Amniotic epithelial cell (primary cell): ENCODE results near the gene OTOG.

Source experiments
- DNase-seq: peaks from one replicate; pipeline ENCODE4 v3.0.0-alpha.2; 2010; ENCODE audit warnings: low read depth

The OTOG gene

GRCh38 chr11:17633279-17633986 is 86.4 kb downstream of the OTOG start:
- no peak for DNase-seq

DNA sequence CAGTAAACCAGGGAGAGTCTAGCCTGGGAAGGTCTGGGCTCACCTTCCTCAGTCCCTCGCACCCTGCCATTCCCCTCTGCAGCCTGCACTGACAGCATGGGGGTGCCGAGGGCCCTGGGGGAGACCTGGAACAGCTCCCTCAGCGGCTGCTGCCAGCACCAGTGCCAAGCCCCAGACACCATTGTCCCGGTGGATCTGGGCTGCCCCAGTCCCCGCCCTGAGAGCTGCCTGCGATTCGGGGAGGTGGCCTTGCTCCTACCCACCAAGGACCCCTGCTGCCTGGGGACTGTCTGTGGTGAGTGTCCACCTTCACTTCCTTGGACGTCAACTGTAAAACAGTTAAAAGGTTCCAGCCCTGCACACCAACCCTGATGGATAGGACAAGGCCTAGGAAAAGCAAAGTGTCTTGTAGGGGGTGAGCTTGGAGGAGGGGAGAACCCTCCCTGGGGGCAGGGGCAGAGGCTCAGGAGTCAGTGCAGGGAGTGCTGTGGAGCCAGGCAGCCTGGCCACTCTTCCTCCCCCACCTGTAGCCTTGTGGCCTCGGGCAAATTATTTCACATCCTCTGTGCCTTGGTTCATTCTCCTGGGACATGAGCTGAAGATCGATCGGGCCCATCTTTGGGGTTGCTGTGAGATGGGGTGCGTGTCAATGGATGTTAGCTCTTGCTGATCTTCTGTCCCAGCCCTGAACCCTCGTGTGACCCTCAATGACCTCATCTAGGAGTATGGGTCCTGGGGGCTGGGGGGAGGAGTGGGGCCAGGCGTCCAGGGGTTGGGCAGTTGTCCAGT is 87.1 kb downstream of the OTOG start:
- no peak for DNase-seq

GRCh38 chr11:17634776-17635550 is 87.9 kb downstream of the OTOG start:
- DNase-seq: no peak

DNA sequence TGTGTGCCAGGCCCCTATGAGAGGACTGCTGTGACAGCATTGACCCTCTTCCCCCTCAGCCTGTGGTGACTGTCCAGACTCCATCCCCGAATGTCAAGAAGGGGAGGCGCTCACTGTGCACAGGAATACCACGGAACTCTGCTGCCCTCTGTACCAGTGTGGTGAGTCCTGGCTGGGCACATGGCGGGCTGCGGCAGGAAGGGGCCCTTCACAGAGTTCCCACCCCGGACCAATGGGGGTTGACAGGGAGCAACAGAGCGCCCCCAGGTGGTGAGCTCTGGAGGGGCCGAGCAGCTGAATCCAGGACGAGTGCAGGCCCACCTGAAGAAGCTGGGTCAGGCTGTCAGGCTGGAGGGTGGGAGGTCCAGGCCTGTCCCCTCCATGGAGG is 88.5 kb downstream of the OTOG start:
- DNase-seq: no peak

DNA sequence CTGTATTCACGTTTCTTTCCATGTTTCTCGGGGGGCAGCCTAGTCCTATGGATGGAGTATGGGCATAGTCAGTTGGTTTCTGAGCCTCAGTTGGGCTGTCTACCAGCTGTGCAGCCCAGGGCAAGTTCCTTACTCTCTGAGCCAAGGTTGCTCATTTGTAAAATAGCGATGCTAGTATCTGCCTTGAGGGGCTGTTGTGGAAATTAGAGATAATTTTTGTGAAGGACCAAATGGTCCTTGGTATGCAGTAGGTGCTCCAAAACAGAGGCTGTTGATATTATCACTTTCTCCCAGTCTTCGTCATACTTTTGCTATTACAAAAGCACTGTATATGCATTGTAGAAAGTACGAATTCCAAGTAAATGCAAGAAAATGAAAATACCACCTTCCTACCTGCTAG is 89.7 kb downstream of the OTOG start:
- DNase-seq: no peak

- no peak for DNase-seq
Observed at GRCh38 chr11:17637901-17638300, 90.8 kb downstream of the OTOG start.

- no peak for DNase-seq
Observed at GRCh38 chr11:17638311-17638710, 91.3 kb downstream of the OTOG start.

GRCh38 chr11:17639091-17639490 is 92.0 kb downstream of the OTOG start:
- no peak for DNase-seq

DNA sequence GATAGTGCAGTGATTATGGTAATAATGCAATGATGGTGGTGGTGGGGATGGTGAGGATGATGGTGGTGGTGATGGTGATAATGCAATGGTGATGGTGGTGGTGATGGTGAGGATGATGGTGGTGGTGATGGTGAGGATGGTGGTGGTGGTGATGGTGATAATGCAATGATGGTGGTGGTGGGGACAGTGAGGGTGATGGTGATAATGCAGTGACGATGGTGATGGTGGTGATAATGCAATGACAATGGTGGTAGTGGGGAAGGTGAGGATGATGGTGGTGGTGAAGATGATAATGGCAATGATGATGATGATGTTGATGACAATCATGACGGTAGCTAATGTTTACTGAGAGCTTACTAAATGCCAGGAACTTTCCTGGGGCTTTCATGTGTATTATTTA is 92.7 kb downstream of the OTOG start:
- DNase-seq: no peak

- no peak for DNase-seq
Observed at GRCh38 chr11:17640493-17641164, 93.6 kb downstream of the OTOG start.

- no peak for DNase-seq
Observed at GRCh38 chr11:17641792-17642350, 94.8 kb downstream of the OTOG start.

- no peak for DNase-seq
Observed at GRCh38 chr11:17642370-17642769, 95.3 kb downstream of the OTOG start.

DNA sequence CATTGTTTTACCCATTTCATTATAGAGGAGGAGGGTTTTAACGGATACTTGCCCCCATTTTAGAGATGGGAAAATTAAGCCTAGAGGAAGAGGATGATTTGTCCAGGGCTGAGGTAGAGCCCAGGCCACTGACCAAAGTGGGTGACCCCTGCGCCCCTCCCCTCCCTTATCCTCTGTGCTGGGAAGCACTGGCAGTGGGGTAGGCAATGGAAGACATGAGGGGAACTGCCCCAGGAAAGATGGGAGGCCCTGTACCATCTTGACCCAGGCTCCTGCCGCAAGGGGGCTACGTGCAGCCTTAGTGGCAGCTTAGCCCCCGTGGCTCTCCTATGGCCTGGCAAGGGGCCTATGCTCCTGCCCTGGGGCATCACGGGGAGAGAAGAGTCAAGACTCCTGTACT is 95.9 kb downstream of the OTOG start:
- DNase-seq: no peak

- no peak for DNase-seq
Observed at GRCh38 chr11:17643506-17644405, 96.7 kb downstream of the OTOG start.

- no peak for DNase-seq
Observed at GRCh38 chr11:17645190-17645970, 98.3 kb downstream of the OTOG start.

DNA sequence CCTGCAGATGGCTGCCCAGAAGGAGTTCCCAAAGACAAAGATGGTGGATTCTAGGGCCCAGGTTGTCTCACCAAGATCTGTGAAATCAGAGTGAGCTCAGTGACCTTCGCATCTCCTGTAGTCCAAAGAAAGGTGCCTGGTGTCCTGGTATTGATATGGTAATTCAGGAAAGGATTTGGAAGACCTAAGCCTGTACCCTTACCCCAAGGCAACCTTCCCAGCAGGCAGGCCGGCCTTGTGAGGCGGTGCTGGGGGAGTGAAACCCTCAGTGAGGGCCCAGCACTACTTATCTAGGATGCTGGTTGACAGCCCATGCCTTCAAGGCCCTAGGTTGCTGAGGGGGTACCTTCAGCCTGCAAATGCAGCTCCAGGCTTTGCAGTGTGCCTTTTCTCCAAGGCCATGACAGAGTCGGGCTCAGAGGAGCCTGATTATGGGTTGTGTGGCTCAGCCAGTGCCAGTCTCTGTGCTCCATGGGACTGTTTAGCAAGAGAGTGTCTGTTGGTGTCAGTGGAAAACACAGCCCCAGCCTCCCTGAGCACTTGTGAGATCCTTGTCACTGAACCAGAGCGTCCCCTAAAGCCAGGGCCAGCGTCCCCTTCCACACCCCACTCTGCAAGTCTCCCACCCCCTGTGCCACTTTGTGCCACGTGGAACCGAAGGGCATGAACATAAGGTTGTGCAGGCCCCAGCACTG is 99.5 kb downstream of the OTOG start:
- no peak for DNase-seq

GRCh38 chr11:17648528-17648927 is 101.5 kb downstream of the OTOG start:
- no peak for DNase-seq

DNA sequence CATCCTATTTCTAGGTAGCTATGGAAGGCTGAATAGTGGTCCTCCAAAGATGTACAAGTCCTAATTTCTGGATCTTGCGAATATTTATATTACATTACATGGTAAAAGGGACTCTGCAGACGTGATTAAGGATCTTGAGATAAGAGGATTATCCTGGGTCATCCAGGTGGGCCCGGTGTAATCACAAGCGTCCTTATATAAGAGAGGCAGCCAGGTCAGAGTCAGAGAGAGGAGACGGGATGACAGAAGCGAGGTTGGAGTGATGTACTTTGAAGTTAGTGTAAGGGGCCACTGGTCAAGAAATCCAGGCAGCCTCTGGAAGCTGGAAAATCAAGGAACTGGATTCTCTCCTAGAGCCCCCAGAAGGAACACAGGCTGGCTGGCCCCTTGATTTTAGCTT is 102.2 kb downstream of the OTOG start:
- no peak for DNase-seq

GRCh38 chr11:17649696-17650095 is 102.6 kb downstream of the OTOG start:
- DNase-seq: peak; percentile 7
